GM12891 (cell line): ENCODE data around the gene PUS1.

Experiments used
- PAX5 ChIP-seq: IDR thresholded peaks from 2 replicates; pipeline ENCODE4 v1.6.1; 2011; ENCODE audit warnings: low read length, moderate library complexity, mild to moderate bottlenecking; ENCODE audit not compliant: insufficient read depth, severe bottlenecking
- POLR2A ChIP-seq: IDR thresholded peaks from 2 replicates; pipeline ENCODE4 v1.6.1; 2011; ENCODE audit warnings: low read depth, low read length, control low read depth
- POLR2AphosphoS5 ChIP-seq: IDR thresholded peaks from 2 replicates; pipeline ENCODE4 v1.6.1; 2011; ENCODE audit warnings: low read depth, low read length, control low read depth
- POU2F2 ChIP-seq: IDR thresholded peaks from 2 replicates; pipeline ENCODE4 v1.6.1; 2011; ENCODE audit warnings: low read depth, mild to moderate bottlenecking, control low read depth, low read length, moderate library complexity
- SPI1 ChIP-seq: IDR thresholded peaks from 2 replicates; pipeline ENCODE4 v1.6.1; 2011; ENCODE audit warnings: low read depth, low read length, control low read depth
- TAF1 ChIP-seq: IDR thresholded peaks from 2 replicates; pipeline ENCODE4 v1.6.1; 2011; ENCODE audit warnings: low read depth, low read length, control low read depth

DNA sequence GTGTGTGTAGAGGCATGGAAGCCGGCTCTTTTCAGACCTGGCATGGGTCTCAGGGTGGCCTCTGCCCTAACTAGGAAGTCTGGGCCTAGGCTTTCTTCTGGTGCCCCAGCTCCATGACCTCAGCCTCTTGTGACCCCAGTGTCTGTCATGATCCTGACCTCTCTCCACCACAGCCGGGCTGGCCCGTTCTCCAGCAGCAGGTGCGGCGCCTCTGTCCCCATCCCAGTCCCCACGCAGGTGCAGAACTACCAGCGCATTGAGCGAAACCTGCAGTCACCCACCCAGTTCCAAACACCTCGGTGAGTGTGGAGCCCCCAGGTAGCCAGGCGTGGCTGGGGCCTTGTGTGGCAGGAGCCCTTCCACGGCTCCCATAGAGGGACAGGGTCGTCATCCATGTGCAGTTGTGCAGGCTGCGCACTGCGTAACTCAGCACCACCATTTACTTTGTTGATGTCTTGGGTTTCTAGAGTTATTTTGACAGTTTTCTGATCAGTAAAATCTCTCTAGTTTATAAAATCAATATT, 14.8 kb upstream of the PUS1 start:
- no peak for TF ChIP-seq TAF1
- no peak for TF ChIP-seq POLR2A
- TF ChIP-seq POLR2AphosphoS5, result no peak
- no peak for TF ChIP-seq POU2F2
- TF ChIP-seq PAX5, result no peak
- no peak for TF ChIP-seq SPI1
